ENCODE measurements around the gene SCTR.

- TF ChIP-seq RELA (CRISPR knock-in tag; IDR thresholded peaks at IDR 0.05), result no peak
- TF ChIP-seq CTCF (CRISPR knock-in tag; IDR thresholded peaks at IDR 0.05), result no peak
- TF ChIP-seq FLYWCH1 (CRISPR knock-in tag; IDR thresholded peaks at IDR 0.05), result no peak
- TF ChIP-seq ZNF597 (CRISPR knock-in tag; IDR thresholded peaks at IDR 0.05), result no peak
- no peak for TF ChIP-seq SALL2 (CRISPR knock-in tag; IDR thresholded peaks at IDR 0.05)
- no peak for TF ChIP-seq SIN3B (IDR thresholded peaks at IDR 0.05; ENCODE audit: low read length)
- TF ChIP-seq ZNF414 (CRISPR knock-in tag; IDR thresholded peaks at IDR 0.05), result no peak
- TF ChIP-seq ELF1 (CRISPR knock-in tag; IDR thresholded peaks at IDR 0.05), result no peak
- TF ChIP-seq POLR2AphosphoS5 (IDR thresholded peaks at IDR 0.05; ENCODE audit: low read depth, low read length), result no peak
- TF ChIP-seq ZNF557 (CRISPR knock-in tag; IDR thresholded peaks at IDR 0.05), result no peak
- TF ChIP-seq TRIM22 (IDR thresholded peaks at IDR 0.05), result no peak
Measured at GRCh38 chr2:119522671-119523070, 1.6 kb downstream of the SCTR start.
